HCT116 (cell line): ENCODE data around the gene TREM2. TPM values are rescaled to one million over a fixed set of nuclear protein-coding genes. Genes with fewer than 3 reads are reported as not detected.

Experiments used
- ATAC-seq: fragments of 200-7000 bp; cut with Tn5 transposase; 2 replicates; pipeline ENCODE4 v1.9.1; 2020; ENCODE audit warnings: mild to moderate bottlenecking, moderate library complexity
- BruUV-seq: library from RNA; stranded (reverse); fragments of 400-500 nt; replicated peaks from 2 replicates; lab custom pipeline; 2021; lab: Mats Ljungman, UMichigan
- CTCF ChIA-PET: fragments of 300-600 bp; sonication (Branson Sonifier 250); formaldehyde crosslinking; loops from one replicate; lab custom pipeline; 2021; ENCODE audit warnings: antibody characterized with exemption; lab: Charles Lee
- POLR2A ChIA-PET: fragments of 300-600, 350-600 bp; sonication (Branson Sonifier 250); formaldehyde crosslinking; loops from one replicate; lab custom pipeline; 2021; ENCODE audit warnings: antibody characterized with exemption; lab: Charles Lee
- RAD21 ChIA-PET, 2 experiments: fragments of 300-600 bp; sonication (Branson Sonifier 250); formaldehyde crosslinking; loops; one replicate each; lab custom pipeline; 2023; ENCODE audit warnings: low total read pairs in 2 of 2; ENCODE audit not compliant: uncharacterized antibody in 2 of 2, unreplicated experiment in 2 of 2, low non-redundant PET in 1 of 2; lab: Charles Lee
- DNase-seq: peaks from one replicate; pipeline ENCODE4 v3.0.0-alpha.2; 2010; ENCODE audit warnings: low read depth, low spot score
- H2AFZ ChIP-seq: fragments of 200-600 bp; shearing (Covaris generic), sonication (generic); 2 replicates; pipeline ENCODE4 v1.6.1; 2017; ENCODE audit warnings: low read depth, mixed run types, mixed read lengths, antibody characterized with exemption, low read length; ENCODE audit not compliant: poor library complexity, severe bottlenecking
- H3K27ac ChIP-seq: 2 replicates; pipeline ENCODE4 v1.5.1; 2012; ENCODE audit warnings: low read depth, low read length
- H3K27me3 ChIP-seq: fragments of 200-600 bp; sonication (generic); 2 replicates; pipeline ENCODE4 v1.6.1; 2016; ENCODE audit warnings: mixed run types, low read length, mixed read lengths; ENCODE audit not compliant: insufficient read depth
- H3K36me3 ChIP-seq, 2 experiments: fragments of 200-500 bp in 1 of 2; fragments of 200-600 bp in 1 of 2; sonication (Bioruptor generic) in 1 of 2; sonication (generic) in 1 of 2; 2 replicates each; pipeline versions ENCODE4 v1.5.1 to v1.6.1; 2014 to 2016; ENCODE audit warnings: low read length in 2 of 2, inconsistent platforms in 1 of 2, mixed read lengths in 1 of 2, mixed run types in 1 of 2; ENCODE audit not compliant: insufficient read depth in 2 of 2, control insufficient read depth in 1 of 2
- H3K4me1 ChIP-seq, 2 experiments: fragments of 200-600 bp in 1 of 2; sonication (generic) in 1 of 2; 2 replicates each; pipeline versions ENCODE4 v1.5.1 to v1.6.1; 2012 to 2017; ENCODE audit warnings: low read length in 2 of 2, inconsistent platforms in 1 of 2, mild to moderate bottlenecking in 1 of 2, mixed read lengths in 1 of 2, mixed run types in 1 of 2, moderate library complexity in 1 of 2; ENCODE audit not compliant: insufficient read depth in 2 of 2, control insufficient read depth in 1 of 2
- H3K4me2 ChIP-seq: fragments of 200-600 bp; sonication (generic); 2 replicates; pipeline ENCODE4 v1.6.1; 2017; ENCODE audit warnings: mixed run types, low read length, mixed read lengths
- H3K4me3 ChIP-seq, 2 experiments: fragments of 200-600 bp in 1 of 2; sonication (generic) in 1 of 2; replicated peaks in 1 of 2; 2 replicates each; pipeline ENCODE4 v1.5.1; 2011 to 2016; ENCODE audit warnings: low read length in 2 of 2, control low read depth in 1 of 2, low read depth in 1 of 2, mild to moderate bottlenecking in 1 of 2, mixed read lengths in 1 of 2, mixed run types in 1 of 2
- H3K79me2 ChIP-seq: fragments of 200-600 bp; sonication (generic); 2 replicates; pipeline ENCODE4 v1.6.1; 2017; ENCODE audit warnings: mild to moderate bottlenecking, mixed run types, low read length, moderate library complexity, mixed read lengths; ENCODE audit not compliant: insufficient read depth
- H3K9ac ChIP-seq: fragments of 200-600 bp; sonication (generic); 2 replicates; pipeline ENCODE4 v1.6.1; 2016; ENCODE audit warnings: low read length, mixed read lengths
- H3K9me2 ChIP-seq: fragments of 200-600 bp; sonication (generic), shearing (Covaris generic); 2 replicates; pipeline ENCODE4 v1.6.1; 2017; ENCODE audit warnings: mixed run types, mild to moderate bottlenecking, moderate library complexity; ENCODE audit not compliant: insufficient read depth
- H3K9me3 ChIP-seq, 2 experiments: fragments of 200-500 bp in 1 of 2; fragments of 200-600 bp in 1 of 2; sonication (Bioruptor generic) in 1 of 2; sonication (generic) in 1 of 2; 2 replicates each; pipeline ENCODE4 v1.6.1; 2014 to 2017; ENCODE audit warnings: low read length in 2 of 2, mixed read lengths in 2 of 2, inconsistent platforms in 1 of 2, low read depth in 1 of 2, mild to moderate bottlenecking in 1 of 2, mixed run types in 1 of 2, moderate library complexity in 1 of 2; ENCODE audit not compliant: control insufficient read depth in 1 of 2, insufficient read depth in 1 of 2
- H4K20me1 ChIP-seq: fragments of 200-600 bp; sonication (generic), shearing (Covaris generic); 2 replicates; pipeline ENCODE4 v1.6.1; 2017; ENCODE audit warnings: mixed run types, mild to moderate bottlenecking, moderate library complexity; ENCODE audit not compliant: insufficient read depth
- CBX3 ChIP-seq: IDR thresholded peaks from 2 replicates; pipeline ENCODE4 v1.6.1; 2012; ENCODE audit warnings: low read depth
- CEBPB ChIP-seq: IDR thresholded peaks from 2 replicates; pipeline ENCODE4 v1.6.1; 2012; ENCODE audit warnings: low read depth
- EGR1 ChIP-seq: IDR thresholded peaks from 2 replicates; pipeline ENCODE4 v1.6.1; 2012; ENCODE audit warnings: low read depth
- EZH2phosphoT487 ChIP-seq: fragments of 200-600 bp; IDR thresholded peaks from 2 replicates; pipeline ENCODE4 v1.6.1; 2018; ENCODE audit warnings: antibody characterized with exemption, borderline replicate concordance
- FOSL1 ChIP-seq: IDR thresholded peaks from 2 replicates; pipeline ENCODE4 v1.6.1; 2012; ENCODE audit warnings: low read depth
- JUND ChIP-seq: IDR thresholded peaks from 2 replicates; pipeline ENCODE4 v1.6.1; 2012
- POLR2A ChIP-seq: IDR thresholded peaks from 2 replicates; pipeline ENCODE4 v1.7.0; 2011; ENCODE audit warnings: borderline replicate concordance; ENCODE audit not compliant: insufficient read depth, insufficient read length; ENCODE audit errors: extremely low read depth
- SIN3A ChIP-seq: IDR thresholded peaks from 2 replicates; pipeline ENCODE4 v1.6.1; 2012; ENCODE audit warnings: low read depth
- SP1 ChIP-seq: IDR thresholded peaks from 2 replicates; pipeline ENCODE4 v1.6.1; 2012; ENCODE audit warnings: low read depth
- SRF ChIP-seq: IDR thresholded peaks from 2 replicates; pipeline ENCODE4 v1.6.1; 2012; ENCODE audit warnings: low read depth
- TCF7L2 ChIP-seq: IDR thresholded peaks from 2 replicates; pipeline ENCODE4 v1.7.0; 2011; ENCODE audit warnings: borderline replicate concordance, inconsistent platforms; ENCODE audit not compliant: insufficient read depth, insufficient read length; ENCODE audit errors: extremely low read depth
- YY1 ChIP-seq: IDR thresholded peaks from 2 replicates; pipeline ENCODE4 v1.6.1; 2011; ENCODE audit warnings: low read length, low read depth, moderate library complexity, mild to moderate bottlenecking; ENCODE audit not compliant: insufficient replicate concordance; ENCODE audit errors: extremely low read depth
- ZBTB33 ChIP-seq: IDR thresholded peaks from 2 replicates; pipeline ENCODE4 v1.6.1; 2011; ENCODE audit warnings: mild to moderate bottlenecking, low read length, moderate library complexity; ENCODE audit not compliant: insufficient replicate concordance; ENCODE audit errors: extremely low read depth
- ZFX ChIP-seq: fragments of 450-650 bp; IDR thresholded peaks from 2 replicates; pipeline ENCODE4 v1.6.1; 2017
- intact Hi-C: fragments of 100-400 bp; cut with micrococcal nuclease; formaldehyde crosslinking; loops from 2 replicates; pipeline ENCODE4 v1.10.0; 2022
- total RNA-seq: library from RNA; stranded (reverse); gene quantifications from one replicate; pipeline ENCODE4 v1.2.1, GENCODE V29; 2021; ENCODE audit not compliant: unreplicated experiment
- TF ChIP-seq, protein P1 (sequence below): IDR thresholded peaks from 2 replicates; pipeline ENCODE4 v1.6.1; 2012
- TF ChIP-seq, protein P2 (sequence below), 3 experiments: fragments of 200-600 bp in 1 of 3; sonication (generic) in 1 of 3; IDR thresholded peaks in 2 of 3; conservative IDR thresholded peaks in 1 of 3; 2 replicates each; pipeline ENCODE4 v1.5.1; 2012 to 2017; ENCODE audit warnings: low read depth in 2 of 3, low read length in 2 of 3, antibody characterized with exemption in 1 of 3, borderline replicate concordance in 1 of 3, control low read depth in 1 of 3, mild to moderate bottlenecking in 1 of 3, mixed read lengths in 1 of 3, mixed run types in 1 of 3, moderate library complexity in 1 of 3; ENCODE audit not compliant: insufficient read depth in 1 of 3
- TF ChIP-seq, protein P3 (sequence below): IDR thresholded peaks from 2 replicates; pipeline ENCODE4 v1.6.1; 2012; ENCODE audit warnings: low read depth

Gene TREM2
- total RNA-seq, 1 experiment from 2014 or later: not detected

DNA sequence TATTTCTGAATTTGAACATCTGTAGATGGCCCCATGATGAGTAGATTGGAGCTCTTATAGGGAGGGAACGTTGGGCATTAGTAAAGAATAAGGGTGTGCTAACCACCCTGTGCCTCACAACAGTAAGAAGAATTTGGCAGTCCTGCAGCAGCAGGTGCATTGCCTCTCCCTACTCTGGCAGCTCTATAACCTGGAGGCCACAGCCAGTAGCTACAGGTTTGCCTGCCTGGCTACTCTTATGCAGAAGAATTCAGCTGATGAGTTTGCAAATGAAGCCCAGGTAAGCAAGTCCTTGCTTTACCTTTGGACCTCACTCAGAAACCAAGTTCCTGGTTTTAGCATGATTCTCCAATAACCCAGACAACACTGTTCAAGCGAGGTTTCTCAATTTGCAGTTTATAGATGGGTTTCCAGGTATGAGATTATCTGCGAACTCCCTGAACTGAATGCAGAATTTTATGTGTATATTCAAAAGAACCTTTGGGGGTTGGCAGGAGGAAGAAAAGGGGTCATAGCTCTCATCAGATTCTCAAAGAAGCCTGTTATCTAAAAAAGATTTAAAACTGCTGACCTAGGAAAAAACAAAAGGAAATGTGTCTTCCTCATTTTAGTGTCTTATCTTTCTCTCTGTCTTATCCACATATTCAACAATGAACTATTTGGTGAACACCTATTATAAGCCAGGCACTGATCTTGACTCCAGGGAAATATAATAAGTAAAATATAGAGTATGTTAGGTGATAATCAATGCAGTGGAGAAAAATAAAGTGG lies 27.7 kb downstream of the TREM2 start:
- no peak overlapping the region for H2AFZ ChIP-seq
- CTCF ChIA-PET: no interaction called here
- intact Hi-C loops: no loop called here
- H3K4me3 ChIP-seq: no peak overlapping the region
- H3K36me3 ChIP-seq: no peaks in the 10 kb centered on the region
- H3K9ac ChIP-seq: no peak overlapping the region
- no peak for ATAC-seq
- H3K4me1 ChIP-seq: no peaks in the 10 kb centered on the region
- POLR2A ChIA-PET: no interaction called here
- no peak overlapping the region for H3K27ac ChIP-seq
- H3K27me3 ChIP-seq: peaks cover 6% of the 10 kb centered on the region; the same call in 1 of the 2 replicates
- no peaks in the 10 kb centered on the region for H3K79me2 ChIP-seq
- RAD21 ChIA-PET: no interaction called here
- H3K9me2 ChIP-seq: no peaks in the 10 kb centered on the region
- no TSS peak for BruUV-seq
- no peak overlapping the region for H3K4me2 ChIP-seq
- DNase-seq: no peak
- H3K9me3 ChIP-seq: no peaks in the 10 kb centered on the region
- no peak for TF ChIP-seq CBX3
- TF ChIP-seq SP1: no peak
- no peak for TF ChIP-seq EZH2phosphoT487
- no peak for TF ChIP-seq EGR1
- TF ChIP-seq, protein P1, sequence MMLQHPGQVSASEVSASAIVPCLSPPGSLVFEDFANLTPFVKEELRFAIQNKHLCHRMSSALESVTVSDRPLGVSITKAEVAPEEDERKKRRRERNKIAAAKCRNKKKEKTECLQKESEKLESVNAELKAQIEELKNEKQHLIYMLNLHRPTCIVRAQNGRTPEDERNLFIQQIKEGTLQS: no peak
- no peak for TF ChIP-seq JUND
- TF ChIP-seq, protein P2, sequence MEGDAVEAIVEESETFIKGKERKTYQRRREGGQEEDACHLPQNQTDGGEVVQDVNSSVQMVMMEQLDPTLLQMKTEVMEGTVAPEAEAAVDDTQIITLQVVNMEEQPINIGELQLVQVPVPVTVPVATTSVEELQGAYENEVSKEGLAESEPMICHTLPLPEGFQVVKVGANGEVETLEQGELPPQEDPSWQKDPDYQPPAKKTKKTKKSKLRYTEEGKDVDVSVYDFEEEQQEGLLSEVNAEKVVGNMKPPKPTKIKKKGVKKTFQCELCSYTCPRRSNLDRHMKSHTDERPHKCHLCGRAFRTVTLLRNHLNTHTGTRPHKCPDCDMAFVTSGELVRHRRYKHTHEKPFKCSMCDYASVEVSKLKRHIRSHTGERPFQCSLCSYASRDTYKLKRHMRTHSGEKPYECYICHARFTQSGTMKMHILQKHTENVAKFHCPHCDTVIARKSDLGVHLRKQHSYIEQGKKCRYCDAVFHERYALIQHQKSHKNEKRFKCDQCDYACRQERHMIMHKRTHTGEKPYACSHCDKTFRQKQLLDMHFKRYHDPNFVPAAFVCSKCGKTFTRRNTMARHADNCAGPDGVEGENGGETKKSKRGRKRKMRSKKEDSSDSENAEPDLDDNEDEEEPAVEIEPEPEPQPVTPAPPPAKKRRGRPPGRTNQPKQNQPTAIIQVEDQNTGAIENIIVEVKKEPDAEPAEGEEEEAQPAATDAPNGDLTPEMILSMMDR (IDR thresholded peaks at IDR 0.05 in 2 of 3, conservative IDR thresholded peaks at IDR 0.05 in 1 of 3; ENCODE audit: borderline replicate concordance in 1 of 3, insufficient read depth in 1 of 3, low read depth in 2 of 3, low read length in 2 of 3): no peak
- TF ChIP-seq ZFX: no peak
- no peak for TF ChIP-seq SIN3A
- TF ChIP-seq, protein P3, sequence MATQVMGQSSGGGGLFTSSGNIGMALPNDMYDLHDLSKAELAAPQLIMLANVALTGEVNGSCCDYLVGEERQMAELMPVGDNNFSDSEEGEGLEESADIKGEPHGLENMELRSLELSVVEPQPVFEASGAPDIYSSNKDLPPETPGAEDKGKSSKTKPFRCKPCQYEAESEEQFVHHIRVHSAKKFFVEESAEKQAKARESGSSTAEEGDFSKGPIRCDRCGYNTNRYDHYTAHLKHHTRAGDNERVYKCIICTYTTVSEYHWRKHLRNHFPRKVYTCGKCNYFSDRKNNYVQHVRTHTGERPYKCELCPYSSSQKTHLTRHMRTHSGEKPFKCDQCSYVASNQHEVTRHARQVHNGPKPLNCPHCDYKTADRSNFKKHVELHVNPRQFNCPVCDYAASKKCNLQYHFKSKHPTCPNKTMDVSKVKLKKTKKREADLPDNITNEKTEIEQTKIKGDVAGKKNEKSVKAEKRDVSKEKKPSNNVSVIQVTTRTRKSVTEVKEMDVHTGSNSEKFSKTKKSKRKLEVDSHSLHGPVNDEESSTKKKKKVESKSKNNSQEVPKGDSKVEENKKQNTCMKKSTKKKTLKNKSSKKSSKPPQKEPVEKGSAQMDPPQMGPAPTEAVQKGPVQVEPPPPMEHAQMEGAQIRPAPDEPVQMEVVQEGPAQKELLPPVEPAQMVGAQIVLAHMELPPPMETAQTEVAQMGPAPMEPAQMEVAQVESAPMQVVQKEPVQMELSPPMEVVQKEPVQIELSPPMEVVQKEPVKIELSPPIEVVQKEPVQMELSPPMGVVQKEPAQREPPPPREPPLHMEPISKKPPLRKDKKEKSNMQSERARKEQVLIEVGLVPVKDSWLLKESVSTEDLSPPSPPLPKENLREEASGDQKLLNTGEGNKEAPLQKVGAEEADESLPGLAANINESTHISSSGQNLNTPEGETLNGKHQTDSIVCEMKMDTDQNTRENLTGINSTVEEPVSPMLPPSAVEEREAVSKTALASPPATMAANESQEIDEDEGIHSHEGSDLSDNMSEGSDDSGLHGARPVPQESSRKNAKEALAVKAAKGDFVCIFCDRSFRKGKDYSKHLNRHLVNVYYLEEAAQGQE: no peak
- no peak for TF ChIP-seq FOSL1
- TF ChIP-seq SRF: no peak
- TF ChIP-seq YY1: no peak
- no peak for TF ChIP-seq CEBPB
- TF ChIP-seq ZBTB33: no peak
- no peak for TF ChIP-seq TCF7L2
- TF ChIP-seq POLR2A: no peak
- H4K20me1 ChIP-seq: no peaks in the 10 kb centered on the region
